K562 (cell line): ENCODE measurements around the gene HOXB6. TPM values are rescaled to one million over a fixed set of nuclear protein-coding genes. Genes with fewer than 3 reads are reported as not detected.
A peak's percentile ranks its signal among the peaks of the same experiment; 100 is the strongest.

Source experiments
- ATAC-seq: fragments of 200-7000 bp; cut with Tn5 transposase; 3 replicates; pipeline ENCODE4 v1.9.1; 2020; ENCODE audit warnings: moderate library complexity
- BruUV-seq: library from RNA; stranded (reverse); fragments of 400-500 nt; replicated peaks from 2 replicates; lab custom pipeline; 2021; lab: Mats Ljungman, UMichigan
- CTCF ChIA-PET: fragments of 300-600 bp; formaldehyde crosslinking; extraction: SDS; loops from one replicate; lab custom pipeline; 2021; ENCODE audit warnings: low intra/inter-chr PET ratio; lab: Yijun Ruan, JAX
- POLR2A ChIA-PET: fragments of 300-600, 350-650 bp; sonication (Branson Sonifier 250); formaldehyde crosslinking; extraction: SDS; loops from one replicate; lab custom pipeline; 2021; ENCODE audit warnings: antibody characterized with exemption, inconsistent platforms; lab: Yijun Ruan, JAX
- DNase-seq, 4 experiments: peaks; one replicate each; pipeline versions ENCODE4 v3.0.0 to v3.0.0-alpha.2; 2011 to 2018; ENCODE audit warnings: low spot score in 3 of 4, mixed read lengths in 3 of 4; ENCODE audit errors: extremely low read depth in 1 of 4
- FAIRE-seq: peaks from 2 replicates; lab custom pipeline; 2011; peaks lifted over from hg19 to GRCh38; lab: Jason Lieb, UNC
- H2AFZ ChIP-seq: 2 replicates; pipeline ENCODE4 v1.6.0; 2011; ENCODE audit warnings: low read depth, low read length, control low read depth, inconsistent platforms
- H3K27ac ChIP-seq: fragments of 200-600 bp; 3 replicates; pipeline ENCODE4 v1.8.0; 2011; ENCODE audit warnings: low read depth, mild to moderate bottlenecking, control low read depth, inconsistent platforms, low read length, moderate library complexity, mixed read lengths; ENCODE audit errors: extremely low read depth
- H3K27me3 ChIP-seq, 2 experiments: fragments of 300-600 bp in 1 of 2; 2 replicates in 1 of 2; 3 replicates in 1 of 2; pipeline versions ENCODE4 v1.6.0 to v1.8.0; 2011; ENCODE audit warnings: inconsistent platforms in 2 of 2, low read length in 2 of 2, mild to moderate bottlenecking in 1 of 2, mixed read lengths in 1 of 2, moderate library complexity in 1 of 2; ENCODE audit not compliant: control insufficient read depth in 2 of 2, insufficient read depth in 2 of 2
- H3K36me3 ChIP-seq: fragments of 300-600 bp; 3 replicates; pipeline ENCODE4 v1.8.0; 2011; ENCODE audit warnings: mild to moderate bottlenecking, low read length, inconsistent platforms; ENCODE audit not compliant: control insufficient read depth, insufficient read depth
- H3K4me1 ChIP-seq, 2 experiments: fragments of 200-600 bp in 1 of 2; replicated peaks in 1 of 2; 2 replicates in 1 of 2; 3 replicates in 1 of 2; pipeline versions ENCODE4 v1.5.1 to v1.8.0; 2011; ENCODE audit warnings: inconsistent platforms in 2 of 2, low read length in 2 of 2, mild to moderate bottlenecking in 1 of 2, mixed read lengths in 1 of 2, moderate library complexity in 1 of 2; ENCODE audit not compliant: control insufficient read depth in 2 of 2, insufficient read depth in 2 of 2
- H3K4me2 ChIP-seq: 2 replicates; pipeline ENCODE4 v1.6.1; 2011; ENCODE audit warnings: low read length, control low read depth, inconsistent platforms, mixed read lengths; ENCODE audit not compliant: insufficient read depth
- H3K4me3 ChIP-seq: fragments of 200-600 bp; sonication (generic), shearing (Covaris generic); 2 replicates; pipeline ENCODE4 v1.5.1; 2016; ENCODE audit warnings: control low read depth, inconsistent platforms
- H3K79me2 ChIP-seq: fragments of 200-600 bp; 3 replicates; pipeline ENCODE4 v1.8.0; 2011; ENCODE audit warnings: low read length, inconsistent platforms; ENCODE audit not compliant: control insufficient read depth, insufficient read depth
- H3K9ac ChIP-seq, 2 experiments: 2 replicates each; pipeline versions ENCODE4 v1.6.0 to v1.6.1; 2011; ENCODE audit warnings: low read depth in 2 of 2, low read length in 2 of 2, control low read depth in 1 of 2, inconsistent platforms in 1 of 2, mild to moderate bottlenecking in 1 of 2, mixed read lengths in 1 of 2; ENCODE audit not compliant: insufficient read depth in 1 of 2
- H3K9me1 ChIP-seq: one replicate; pipeline ENCODE4 v1.6.0; 2011; ENCODE audit warnings: inconsistent platforms, mild to moderate bottlenecking, low read length, moderate library complexity; ENCODE audit not compliant: control insufficient read depth, insufficient read depth
- H3K9me3 ChIP-seq: replicated peaks from 2 replicates; pipeline ENCODE4 v1.5.1; 2011; ENCODE audit warnings: low read depth, low read length, inconsistent platforms; ENCODE audit not compliant: control insufficient read depth, insufficient read depth
- H4K20me1 ChIP-seq: replicated peaks from 2 replicates; pipeline ENCODE4 v1.6.1; 2011; ENCODE audit warnings: low read length, inconsistent platforms, mixed read lengths; ENCODE audit not compliant: control insufficient read depth, insufficient read depth
- ATF3 ChIP-seq, 2 experiments: fragments of 450-650 bp in 1 of 2; sonication (generic) in 1 of 2; formaldehyde crosslinking in 1 of 2; IDR thresholded peaks in 1 of 2; conservative IDR thresholded peaks in 1 of 2; 2 replicates each; pipeline versions ENCODE4 v1.6.1 to v1.8.1; 2016 to 2023; ENCODE audit warnings: mild to moderate bottlenecking in 2 of 2, moderate library complexity in 2 of 2, inconsistent platforms in 1 of 2, missing genetic modification reagents in 1 of 2
- POLR2G ChIP-seq: fragments of 200-400 bp; formaldehyde crosslinking; IDR thresholded peaks from 2 replicates; pipeline ENCODE4 v1.6.1; 2017; ENCODE audit warnings: low read depth, mild to moderate bottlenecking, antibody characterized with exemption, low read length, moderate library complexity
- PRDM10 ChIP-seq: fragments of 450-650 bp; IDR thresholded peaks from 2 replicates; pipeline ENCODE4 v1.6.1; 2018; ENCODE audit not compliant: partially characterized antibody
- RBFOX2 ChIP-seq: fragments of 200-400 bp; formaldehyde crosslinking; IDR thresholded peaks from 2 replicates; pipeline ENCODE4 v1.6.1; 2017; ENCODE audit warnings: low read depth, mild to moderate bottlenecking, low read length, moderate library complexity
- ZBTB33 ChIP-seq: sonication (generic); formaldehyde crosslinking; IDR thresholded peaks from 2 replicates; pipeline ENCODE4 v1.8.1; 2023; ENCODE audit warnings: mild to moderate bottlenecking, missing genetic modification reagents
- WGBS: fragments of 100-300 bp; shearing (Covaris generic); methylation state at CpG from one replicate; pipeline ENCODE4 v1.1.6; 2016; ENCODE audit warnings: low coverage, mixed read lengths; ENCODE audit not compliant: insufficient coverage; ENCODE audit errors: missing lambda C conversion rate; 5-methylcytosine and 5-hydroxymethylcytosine counted together
- in situ Hi-C: fragments of 300-500 bp; cut with MboI; formaldehyde crosslinking; loops from 4 replicates; pipeline ENCODE4 v1.15.0; 2018; ENCODE audit warnings: inconsistent platforms, mixed read lengths
- intact Hi-C: fragments of 100-400 bp; cut with micrococcal nuclease; formaldehyde crosslinking; loops from 2 replicates; pipeline ENCODE4 v1.14.2; 2022
- polyA plus RNA-seq, 8 experiments: library from polyadenylated mRNA; depleted of rRNA in 4 of 8; stranded (reverse) in 5 of 8; unstranded in 3 of 8; fragments of >200 nt; fragmentation: Nextera tagmentation in 2 of 8; fragmentation: Illumina TruSeq in 1 of 8; extraction: Ambion mirVana in 2 of 8; extraction: Trizol in 1 of 8; gene quantifications; 2 replicates each; pipeline versions ENCODE4 v1.2.1 to v1.2.3, GENCODE V29; 2011 to 2014; ENCODE audit warnings: inconsistent platforms in 1 of 8, missing spikeins in 1 of 8
- total RNA-seq, 7 experiments: library from RNA; depleted of rRNA in 6 of 7; stranded (reverse); fragments of >200 nt in 6 of 7; fragmentation: Illumina TruSeq in 2 of 7; extraction: Trizol in 2 of 7; gene quantifications; 2 replicates each; pipeline versions ENCODE4 v1.2.1 to v1.2.3, GENCODE V29; 2011 to 2021; ENCODE audit warnings: low replicate concordance in 1 of 7

The HOXB6 gene
- total and polyA plus RNA-seq, 9 of the 15 experiments (the other 6 are each of a cell fraction or from before 2014, with no cell fraction given): 1.2 to 14.8 (median 4.9) TPM

GRCh38 chr17:48596000-48596734, 8.6 kb downstream of the HOXB6 start:
- no peak overlapping the region for H2AFZ ChIP-seq

More at GRCh38 chr17:48596000-48596734, 8.6 kb downstream of the HOXB6 start:
- DNase-seq (no peak), FAIRE-seq (no peak), ATAC-seq (no peak)
- TF ChIP-seq POLR2G (0 out of 2 replicates have a peak, but pooled peaks have one; percentile 21), ZBTB33 (peak; percentile 97), RBFOX2 (0 out of 2 replicates have a peak, but pooled peaks have one; percentile 15), PRDM10 (no peak), ATF3 (IDR thresholded peaks at IDR 0.05) (0 out of 2 replicates have a peak, but pooled peaks have one; percentile 19), ATF3 (CRISPR knock-in tag; conservative IDR thresholded peaks at IDR 0.05) (no peak)
- POLR2A ChIA-PET: interaction anchor here (0.7 kb wide), 1 partner anchor 67 kb away, joined by 3 read pairs; no protein-coding TSS in a partner anchor
- H3K9me1 ChIP-seq: no peaks in the 10 kb centered on the region
- no peak overlapping the region for H3K4me2 ChIP-seq
- no peaks in the 10 kb centered on the region; the same call in 2 of the 3 replicates for H3K36me3 ChIP-seq
- H3K4me1 ChIP-seq: peaks cover 23 to 49% of the 10 kb centered on the region in 2 experiments; a peak in 4 of 5 replicates
- no TSS peak for BruUV-seq
- 94% methylated on average over 20 of the region's 54 CpGs for WGBS
- H3K27ac ChIP-seq: no peak overlapping the region
- H3K79me2 ChIP-seq: peaks cover 27% of the 10 kb centered on the region
- no peak overlapping the region for H3K4me3 ChIP-seq
- no peak overlapping the region for H3K9ac ChIP-seq
- CTCF ChIA-PET: interaction anchor here (0.6 kb wide), 1 partner anchor 22 kb away, joined by 3 read pairs; no protein-coding TSS in a partner anchor
- H3K27me3 ChIP-seq: no peaks in the 10 kb centered on the region
- no peaks in the 10 kb centered on the region for H3K9me3 ChIP-seq
- no peaks in the 10 kb centered on the region for H4K20me1 ChIP-seq
- intact Hi-C loops (no loop called here), in situ Hi-C loops (no loop called here)
